Measurements from ENCODE around the gene PWWP2A. TPM values are rescaled to one million over a fixed set of nuclear protein-coding genes. Genes with fewer than 3 reads are reported as not detected.

Gene PWWP2A
- total RNA-seq, 2 experiments from 2014 or later, result 15.7 to 17.4 TPM

GRCh38 chr5:160118349-160119141 is 705 bp downstream of the PWWP2A start:
- Mint-ChIP-seq H3K9me3 (no peaks in the 10 kb centered on the region), H3K36me3 (peaks cover 7% of the 10 kb centered on the region), H3K27ac (peak overlapping the region; percentile 74), H3K27me3 (no peaks in the 10 kb centered on the region), H3K4me1 (ENCODE audit: low read depth) (peaks cover 10% of the 10 kb centered on the region), H3K4me3 (peak overlapping the region; percentile 81)
- peak; percentile 51 for DNase-seq
- intact Hi-C loops (cut with micrococcal nuclease), result loop anchor here (1.0 to 2.0 kb wide), 5 partner anchors 35 to 909 kb away; partner anchors contain the start of genes RNF145, SLU7 and TTC1
- ChIA-PET CTCF (interaction anchor here (0.6 to 0.7 kb wide), 2 partner anchors 207 to 944 kb away, joined by 3 read pairs; no protein-coding TSS in a partner anchor), POLR2A (interaction anchor here (0.8 to 1.2 kb wide), 4 partner anchors 10 to 912 kb away, joined by 3 to 6 read pairs (median 4); partner anchors contain the start of gene SLU7)

- Mint-ChIP-seq H3K4me1 (ENCODE audit: low read depth) (peaks cover 10% of the 10 kb centered on the region), H3K27me3 (no peaks in the 10 kb centered on the region), H3K4me3 (no peak overlapping the region), H3K36me3 (peaks cover 11% of the 10 kb centered on the region), H3K9me3 (no peaks in the 10 kb centered on the region), H3K27ac (no peak overlapping the region)
- intact Hi-C loops (cut with micrococcal nuclease), result no loop called here
- ChIA-PET POLR2A (no interaction called here), CTCF (no interaction called here)
- no peak for DNase-seq
Measured at GRCh38 chr5:160116991-160117390, 2.3 kb downstream of the PWWP2A start.

GRCh38 chr5:160108124-160108523 is 11.1 kb downstream of the PWWP2A start:
- ChIA-PET CTCF (no interaction called here), POLR2A (interaction anchor here (1.5 kb wide), 1 partner anchor 11 kb away, joined by 5 read pairs; the partner anchor contains the start of gene PWWP2A)
- intact Hi-C loops (cut with micrococcal nuclease), result no loop called here
- Mint-ChIP-seq H3K4me1 (ENCODE audit: low read depth) (peaks cover 16% of the 10 kb centered on the region), H3K27ac (no peak overlapping the region), H3K27me3 (no peaks in the 10 kb centered on the region), H3K4me3 (no peak overlapping the region), H3K36me3 (peaks cover 14% of the 10 kb centered on the region), H3K9me3 (no peaks in the 10 kb centered on the region)
- DNase-seq, result no peak

- intact Hi-C loops (cut with micrococcal nuclease), result no loop called here
- H3K36me3 Mint-ChIP-seq, result peaks cover 15% of the 10 kb centered on the region
- ChIA-PET CTCF (no interaction called here), POLR2A (interaction anchor here (1.3 kb wide), 1 partner anchor 13 kb away, joined by 6 read pairs; the partner anchor contains the start of gene PWWP2A)
- peak overlapping the region; percentile 59 for H3K27ac Mint-ChIP-seq
- no peak overlapping the region for H3K4me3 Mint-ChIP-seq
- H3K27me3 Mint-ChIP-seq, result no peaks in the 10 kb centered on the region
- no peak for DNase-seq
- H3K4me1 Mint-ChIP-seq (ENCODE audit: low read depth), result peaks cover 16% of the 10 kb centered on the region
- no peaks in the 10 kb centered on the region for H3K9me3 Mint-ChIP-seq
Measured at GRCh38 chr5:160105686-160106360, 13.4 kb downstream of the PWWP2A start.

- Mint-ChIP-seq H3K36me3 (peaks cover 32% of the 10 kb centered on the region), H3K9me3 (no peaks in the 10 kb centered on the region), H3K27ac (no peak overlapping the region), H3K27me3 (no peaks in the 10 kb centered on the region), H3K4me1 (ENCODE audit: low read depth) (peaks cover 10% of the 10 kb centered on the region), H3K4me3 (no peak overlapping the region)
- intact Hi-C loops (cut with micrococcal nuclease), result no loop called here
- ChIA-PET POLR2A (no interaction called here), CTCF (no interaction called here)
- no peak for DNase-seq
Measured at GRCh38 chr5:160097991-160098390, 21.3 kb downstream of the PWWP2A start.

GRCh38 chr5:160096178-160096577 is 23.1 kb downstream of the PWWP2A start:
- H3K4me3 Mint-ChIP-seq, result no peak overlapping the region
- H3K9me3 Mint-ChIP-seq, result no peaks in the 10 kb centered on the region
- CTCF ChIA-PET, result no interaction called here
- no peak overlapping the region for H3K27ac Mint-ChIP-seq
- no peak for DNase-seq
- peaks cover 43% of the 10 kb centered on the region for H3K36me3 Mint-ChIP-seq
- peaks cover 12% of the 10 kb centered on the region for H3K4me1 Mint-ChIP-seq (ENCODE audit: low read depth)
- no peaks in the 10 kb centered on the region for H3K27me3 Mint-ChIP-seq
- POLR2A ChIA-PET, result no interaction called here
- intact Hi-C loops (cut with micrococcal nuclease), result no loop called here

GRCh38 chr5:160092960-160093707 is 26.1 kb downstream of the PWWP2A start:
- DNase-seq, result no peak
- no peaks in the 10 kb centered on the region for H3K9me3 Mint-ChIP-seq
- H3K36me3 Mint-ChIP-seq, result peaks cover 34% of the 10 kb centered on the region
- ChIA-PET CTCF (no interaction called here), POLR2A (no interaction called here)
- H3K4me1 Mint-ChIP-seq (ENCODE audit: low read depth), result peaks cover 12% of the 10 kb centered on the region
- no peak overlapping the region for H3K4me3 Mint-ChIP-seq
- intact Hi-C loops (cut with micrococcal nuclease), result no loop called here
- no peak overlapping the region for H3K27ac Mint-ChIP-seq
- no peaks in the 10 kb centered on the region for H3K27me3 Mint-ChIP-seq

- intact Hi-C loops (cut with micrococcal nuclease), result no loop called here
- no peaks in the 10 kb centered on the region for H3K9me3 Mint-ChIP-seq
- peaks cover 12% of the 10 kb centered on the region for H3K4me1 Mint-ChIP-seq (ENCODE audit: low read depth)
- H3K27ac Mint-ChIP-seq, result no peak overlapping the region
- CTCF ChIA-PET, result interaction anchor here (2.1 kb wide), 1 partner anchor 71 kb away, joined by 8 read pairs; no protein-coding TSS in a partner anchor
- no peak for DNase-seq
- H3K4me3 Mint-ChIP-seq, result no peak overlapping the region
- H3K27me3 Mint-ChIP-seq, result no peaks in the 10 kb centered on the region
- POLR2A ChIA-PET, result no interaction called here
- peaks cover 34% of the 10 kb centered on the region for H3K36me3 Mint-ChIP-seq
Measured at GRCh38 chr5:160092514-160092913, 26.7 kb downstream of the PWWP2A start.

GRCh38 chr5:160090059-160090458 is 29.2 kb downstream of the PWWP2A start:
- no peaks in the 10 kb centered on the region for H3K27me3 Mint-ChIP-seq
- H3K27ac Mint-ChIP-seq, result no peak overlapping the region
- H3K36me3 Mint-ChIP-seq, result peaks cover 29% of the 10 kb centered on the region
- H3K4me3 Mint-ChIP-seq, result no peak overlapping the region
- no peaks in the 10 kb centered on the region for H3K9me3 Mint-ChIP-seq
- H3K4me1 Mint-ChIP-seq (ENCODE audit: low read depth), result peaks cover 12% of the 10 kb centered on the region
- ChIA-PET POLR2A (no interaction called here), CTCF (no interaction called here)
- intact Hi-C loops (cut with micrococcal nuclease), result no loop called here
- no peak for DNase-seq

GRCh38 chr5:160089531-160089930 is 29.7 kb downstream of the PWWP2A start:
- no peaks in the 10 kb centered on the region for H3K9me3 Mint-ChIP-seq
- no peak overlapping the region for H3K4me3 Mint-ChIP-seq
- H3K27ac Mint-ChIP-seq, result no peak overlapping the region
- DNase-seq, result no peak
- H3K27me3 Mint-ChIP-seq, result no peaks in the 10 kb centered on the region
- CTCF ChIA-PET, result interaction anchor here (1.2 kb wide), 1 partner anchor 67 kb away, joined by 3 read pairs; no protein-coding TSS in a partner anchor
- peaks cover 29% of the 10 kb centered on the region for H3K36me3 Mint-ChIP-seq
- intact Hi-C loops (cut with micrococcal nuclease), result no loop called here
- POLR2A ChIA-PET, result no interaction called here
- H3K4me1 Mint-ChIP-seq (ENCODE audit: low read depth), result peaks cover 12% of the 10 kb centered on the region

GRCh38 chr5:160088805-160089204 is 30.4 kb downstream of the PWWP2A start:
- DNase-seq, result no peak
- ChIA-PET POLR2A (no interaction called here), CTCF (interaction anchor here (1.2 kb wide), 1 partner anchor 67 kb away, joined by 3 read pairs; no protein-coding TSS in a partner anchor)
- H3K4me1 Mint-ChIP-seq (ENCODE audit: low read depth), result peaks cover 10% of the 10 kb centered on the region
- H3K4me3 Mint-ChIP-seq, result no peak overlapping the region
- peaks cover 22% of the 10 kb centered on the region for H3K36me3 Mint-ChIP-seq
- intact Hi-C loops (cut with micrococcal nuclease), result no loop called here
- no peaks in the 10 kb centered on the region for H3K9me3 Mint-ChIP-seq
- no peak overlapping the region for H3K27ac Mint-ChIP-seq
- H3K27me3 Mint-ChIP-seq, result no peaks in the 10 kb centered on the region

GRCh38 chr5:160087199-160087598 is 32.1 kb downstream of the PWWP2A start:
- H3K9me3 Mint-ChIP-seq, result no peaks in the 10 kb centered on the region
- CTCF ChIA-PET, result no interaction called here
- POLR2A ChIA-PET, result no interaction called here
- H3K27me3 Mint-ChIP-seq, result no peaks in the 10 kb centered on the region
- H3K4me3 Mint-ChIP-seq, result no peak overlapping the region
- intact Hi-C loops (cut with micrococcal nuclease), result no loop called here
- DNase-seq, result no peak
- peaks cover 1% of the 10 kb centered on the region for H3K4me1 Mint-ChIP-seq (ENCODE audit: low read depth)
- peaks cover 8% of the 10 kb centered on the region for H3K36me3 Mint-ChIP-seq
- H3K27ac Mint-ChIP-seq, result no peak overlapping the region
